ELR (cell line): Measurements from ENCODE around the gene CDHR3.
"Not testable (repeated sequence)": the region's sequence is repeated elsewhere in the genome, so short reads cannot be mapped to it uniquely, and the experiment has no call there.

Experiments used
- DNase-seq: peaks from one replicate; pipeline ENCODE4 v3.0.0-alpha.2; 2015; ENCODE audit warnings: low read depth

The CDHR3 gene

GRCh38 chr7:105963038-105963667 lies at the start of gene CDHR3:
Gene CDHR3 (plus strand): TSS chr7:105963264. CDS start chr7:105963319, 55 bp downstream.
- no peak for DNase-seq

GRCh38 chr7:105913947-105914346 lies 49.1 kb upstream of the CDHR3 start:
- DNase-seq: no peak

GRCh38 chr7:105916603-105917002 lies 46.5 kb upstream of the CDHR3 start:
- DNase-seq: peak; percentile 18

- DNase-seq: no peak
These were observed 45.4 kb upstream of the CDHR3 start for GRCh38 chr7:105917659-105918058.

- peak; percentile 14 for DNase-seq
These were observed 42.3 kb upstream of the CDHR3 start for GRCh38 chr7:105920766-105921165.

GRCh38 chr7:105924945-105925344 lies 38.1 kb upstream of the CDHR3 start:
- DNase-seq: no peak

- DNase-seq: no peak
These were observed 36.9 kb upstream of the CDHR3 start for GRCh38 chr7:105926131-105926530.

- no peak for DNase-seq
These were observed 31.9 kb upstream of the CDHR3 start for GRCh38 chr7:105931179-105931578.

GRCh38 chr7:105932835-105933477 lies 30.1 kb upstream of the CDHR3 start:
- DNase-seq: peak; percentile 61

- peak; percentile 50 for DNase-seq
These were observed 28.4 kb upstream of the CDHR3 start for GRCh38 chr7:105934572-105935185.

- no peak for DNase-seq
These were observed 27.8 kb upstream of the CDHR3 start for GRCh38 chr7:105935250-105935649.

GRCh38 chr7:105937411-105937810 lies 25.7 kb upstream of the CDHR3 start:
- no peak for DNase-seq

- DNase-seq: no peak
These were observed 23.0 kb upstream of the CDHR3 start for GRCh38 chr7:105940109-105940508.

- DNase-seq: no peak
These were observed 21.5 kb upstream of the CDHR3 start for GRCh38 chr7:105941596-105941995.

- DNase-seq: no peak
These were observed 19.6 kb upstream of the CDHR3 start for GRCh38 chr7:105943486-105943885.

GRCh38 chr7:105945848-105946247 lies 17.2 kb upstream of the CDHR3 start:
- DNase-seq: no peak

- no peak for DNase-seq
These were observed 11.5 kb upstream of the CDHR3 start for GRCh38 chr7:105951597-105951996.

- DNase-seq: no peak
These were observed 10.0 kb upstream of the CDHR3 start for GRCh38 chr7:105952917-105953595.

- no peak for DNase-seq
These were observed 8.4 kb upstream of the CDHR3 start for GRCh38 chr7:105954711-105955110.

- DNase-seq: not testable (repeated sequence)
These were observed 7.2 kb upstream of the CDHR3 start for GRCh38 chr7:105955651-105956466.

GRCh38 chr7:105958012-105958411 lies 5.1 kb upstream of the CDHR3 start:
- DNase-seq: no peak

GRCh38 chr7:105962353-105962752 lies 711 bp upstream of the CDHR3 start:
- DNase-seq: no peak
